Panc1 (cell line): Measurements from ENCODE around the gene HEG1.

ENCODE experiments used
- CTCF ChIP-seq: fragments of 450-650 bp; IDR thresholded peaks from 2 replicates; pipeline ENCODE4 v1.5.1; 2017; ENCODE audit warnings: mild to moderate bottlenecking
- POLR2AphosphoS5 ChIP-seq: IDR thresholded peaks from 2 replicates; pipeline ENCODE4 v1.6.1; 2012; ENCODE audit warnings: mild to moderate bottlenecking, low read depth, low read length, moderate library complexity

- TF ChIP-seq POLR2AphosphoS5 (no peak), CTCF (no peak)
Measured at GRCh38 chr3:125022206-125022605, 33.6 kb downstream of the HEG1 start.
